B cell (primary cell): ENCODE results near the gene KRT23.
"Not testable (repeated sequence)": the region's sequence is repeated elsewhere in the genome, so short reads cannot be mapped to it uniquely, and the experiment has no call there.

Experiments
- EZH2 ChIP-seq: IDR thresholded peaks from 2 replicates; pipeline ENCODE4 v1.6.1; 2012; ENCODE audit warnings: borderline replicate concordance, low read depth, mild to moderate bottlenecking, moderate library complexity, low read length; ENCODE audit not compliant: insufficient read depth, poor library complexity, severe bottlenecking
- TF ChIP-seq, protein P1 (sequence below): fragments of 200-600 bp; IDR thresholded peaks from one replicate; pipeline ENCODE4 v1.8.0; 2022; ENCODE audit warnings: antibody characterized with exemption, mild to moderate bottlenecking

DNA sequence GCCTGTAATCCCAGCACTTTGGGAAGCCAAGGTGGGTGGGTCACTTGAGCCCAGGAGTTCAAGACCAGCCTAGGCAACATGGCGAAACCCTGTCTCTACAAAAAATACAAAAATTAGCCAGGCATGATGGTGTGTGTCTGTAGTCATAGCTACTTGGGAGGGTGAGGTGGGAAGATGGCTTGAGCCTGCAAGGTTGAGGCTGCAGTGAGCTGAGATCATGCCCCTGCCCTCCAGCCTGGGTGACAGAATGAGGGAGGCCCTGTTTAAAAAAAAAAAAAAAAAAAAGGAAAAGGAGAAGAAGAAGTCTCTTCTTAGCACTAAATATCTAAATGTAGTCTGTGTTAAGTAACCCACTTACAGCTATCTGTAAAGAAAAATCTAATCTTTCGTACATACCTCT, 20.3 kb downstream of the KRT23 start:
- TF ChIP-seq, protein P1, sequence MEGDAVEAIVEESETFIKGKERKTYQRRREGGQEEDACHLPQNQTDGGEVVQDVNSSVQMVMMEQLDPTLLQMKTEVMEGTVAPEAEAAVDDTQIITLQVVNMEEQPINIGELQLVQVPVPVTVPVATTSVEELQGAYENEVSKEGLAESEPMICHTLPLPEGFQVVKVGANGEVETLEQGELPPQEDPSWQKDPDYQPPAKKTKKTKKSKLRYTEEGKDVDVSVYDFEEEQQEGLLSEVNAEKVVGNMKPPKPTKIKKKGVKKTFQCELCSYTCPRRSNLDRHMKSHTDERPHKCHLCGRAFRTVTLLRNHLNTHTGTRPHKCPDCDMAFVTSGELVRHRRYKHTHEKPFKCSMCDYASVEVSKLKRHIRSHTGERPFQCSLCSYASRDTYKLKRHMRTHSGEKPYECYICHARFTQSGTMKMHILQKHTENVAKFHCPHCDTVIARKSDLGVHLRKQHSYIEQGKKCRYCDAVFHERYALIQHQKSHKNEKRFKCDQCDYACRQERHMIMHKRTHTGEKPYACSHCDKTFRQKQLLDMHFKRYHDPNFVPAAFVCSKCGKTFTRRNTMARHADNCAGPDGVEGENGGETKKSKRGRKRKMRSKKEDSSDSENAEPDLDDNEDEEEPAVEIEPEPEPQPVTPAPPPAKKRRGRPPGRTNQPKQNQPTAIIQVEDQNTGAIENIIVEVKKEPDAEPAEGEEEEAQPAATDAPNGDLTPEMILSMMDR: not testable (repeated sequence)
- TF ChIP-seq EZH2: not testable (repeated sequence)
